H9 (cell line): Measurements from ENCODE around the gene LRRC30. TPM values are rescaled to one million over a fixed set of nuclear protein-coding genes. Genes with fewer than 3 reads are reported as not detected.

Experiments used
- DNase-seq: peaks from one replicate; pipeline ENCODE4 v3.0.0-alpha.2; 2017
- H2AFZ ChIP-seq: one replicate; pipeline ENCODE4 v1.6.1; 2013; ENCODE audit warnings: mild to moderate bottlenecking, low read length, control low read depth, moderate library complexity
- H2AK5ac ChIP-seq: 2 replicates; pipeline ENCODE4 v1.6.1; 2013; ENCODE audit warnings: low read length, control low read depth, mixed read lengths; ENCODE audit not compliant: insufficient read length
- H2BK120ac ChIP-seq: one replicate; pipeline ENCODE4 v1.6.1; 2013; ENCODE audit warnings: low read depth, mild to moderate bottlenecking, low read length, control low read depth, inconsistent platforms; ENCODE audit not compliant: poor library complexity, severe bottlenecking
- H2BK12ac ChIP-seq: 2 replicates; pipeline ENCODE4 v1.6.1; 2013; ENCODE audit warnings: low read length, control low read depth, mixed read lengths, low read depth; ENCODE audit not compliant: insufficient read length
- H2BK15ac ChIP-seq: 2 replicates; pipeline ENCODE4 v1.6.1; 2013; ENCODE audit warnings: low read depth, low read length, control low read depth
- H2BK20ac ChIP-seq: one replicate; pipeline ENCODE4 v1.6.1; 2013; ENCODE audit warnings: low read depth, mild to moderate bottlenecking, low read length, control low read depth, inconsistent platforms; ENCODE audit not compliant: poor library complexity, severe bottlenecking
- H2BK5ac ChIP-seq: 2 replicates; pipeline ENCODE4 v1.6.1; 2013; ENCODE audit warnings: low read length, control low read depth, mixed read lengths; ENCODE audit not compliant: insufficient read length
- H3K14ac ChIP-seq: 2 replicates; pipeline ENCODE4 v1.6.1; 2013; ENCODE audit warnings: low read length, control low read depth; ENCODE audit not compliant: insufficient read depth
- H3K18ac ChIP-seq: 2 replicates; pipeline ENCODE4 v1.6.1; 2013; ENCODE audit warnings: low read depth, mild to moderate bottlenecking, mixed read lengths, low read length, control low read depth; ENCODE audit not compliant: insufficient read length
- H3K23ac ChIP-seq: 2 replicates; pipeline ENCODE4 v1.6.1; 2013; ENCODE audit warnings: low read length, control low read depth, mixed read lengths, low read depth; ENCODE audit not compliant: insufficient read length
- H3K23me2 ChIP-seq: 2 replicates; pipeline ENCODE4 v1.6.1; 2013; ENCODE audit warnings: low read depth, mild to moderate bottlenecking, mixed read lengths, low read length, control low read depth; ENCODE audit not compliant: insufficient read length, poor library complexity, severe bottlenecking
- H3K27ac ChIP-seq: 2 replicates; pipeline ENCODE4 v1.5.1; 2013; ENCODE audit warnings: low read length, control low read depth, mixed read lengths, low read depth; ENCODE audit not compliant: insufficient read length
- H3K27me3 ChIP-seq: 2 replicates; pipeline ENCODE4 v1.6.1; 2013; ENCODE audit warnings: low read length, control low read depth, inconsistent platforms; ENCODE audit not compliant: insufficient read depth
- H3K4ac ChIP-seq: 2 replicates; pipeline ENCODE4 v1.6.1; 2013; ENCODE audit warnings: low read depth, mild to moderate bottlenecking, control low read depth, inconsistent platforms, low read length, moderate library complexity
- H3K4me1 ChIP-seq: 2 replicates; pipeline ENCODE4 v1.6.1; 2013; ENCODE audit warnings: low read length, control low read depth, inconsistent platforms; ENCODE audit not compliant: insufficient read depth
- H3K4me2 ChIP-seq: 2 replicates; pipeline ENCODE4 v1.6.1; 2013; ENCODE audit warnings: low read length, control low read depth, mixed read lengths; ENCODE audit not compliant: insufficient read length, insufficient read depth
- H3K56ac ChIP-seq: 2 replicates; pipeline ENCODE4 v1.6.1; 2013; ENCODE audit warnings: low read depth, mild to moderate bottlenecking, mixed read lengths, low read length, control low read depth; ENCODE audit not compliant: insufficient read length
- H3K79me1 ChIP-seq: 2 replicates; pipeline ENCODE4 v1.6.1; 2013; ENCODE audit warnings: low read depth, mild to moderate bottlenecking, moderate library complexity, low read length, control low read depth, inconsistent platforms; ENCODE audit not compliant: insufficient read depth, poor library complexity, severe bottlenecking
- H3K79me2 ChIP-seq: 2 replicates; pipeline ENCODE4 v1.6.1; 2013; ENCODE audit warnings: low read length, control low read depth, inconsistent platforms; ENCODE audit not compliant: insufficient read depth
- H3K9ac ChIP-seq: 2 replicates; pipeline ENCODE4 v1.6.1; 2013; ENCODE audit warnings: low read length, control low read depth, mixed read lengths; ENCODE audit not compliant: insufficient read length; ENCODE audit errors: extremely low read depth
- H3K9me3 ChIP-seq: one replicate; pipeline ENCODE4 v1.6.1; 2013; ENCODE audit warnings: low read depth, low read length, inconsistent platforms; ENCODE audit not compliant: control insufficient read depth
- H3T11ph ChIP-seq: one replicate; pipeline ENCODE4 v1.6.1; 2013; ENCODE audit warnings: mild to moderate bottlenecking, low read length, control low read depth, inconsistent platforms
- H4K20me1 ChIP-seq: one replicate; pipeline ENCODE4 v1.6.1; 2013; ENCODE audit not compliant: control insufficient read depth, insufficient read length, insufficient read depth
- H4K5ac ChIP-seq: 2 replicates; pipeline ENCODE4 v1.6.1; 2013; ENCODE audit warnings: low read depth, mild to moderate bottlenecking, mixed read lengths, low read length, control low read depth; ENCODE audit not compliant: insufficient read length
- H4K8ac ChIP-seq: replicated peaks from 2 replicates; pipeline ENCODE4 v1.6.1; 2013; ENCODE audit warnings: low read length, control low read depth, mixed read lengths, low read depth; ENCODE audit not compliant: insufficient read length
- H4K91ac ChIP-seq: 2 replicates; pipeline ENCODE4 v1.6.1; 2013; ENCODE audit warnings: low read depth, mild to moderate bottlenecking, moderate library complexity, mixed read lengths, low read length, control low read depth; ENCODE audit not compliant: insufficient read length
- H3K27ac Mint-ChIP-seq, 3 experiments: 2 replicates in 2 of 3; 3 replicates in 1 of 3; pipeline ENCODE4 v1.8.0; 2020 to 2021; ENCODE audit warnings: mixed read lengths in 3 of 3, mild to moderate bottlenecking in 1 of 3, moderate library complexity in 1 of 3
- H3K27me3 Mint-ChIP-seq: 2 replicates; pipeline ENCODE4 v1.8.0; 2021; ENCODE audit warnings: low read depth, mild to moderate bottlenecking, moderate library complexity, mixed read lengths
- H3K36me3 Mint-ChIP-seq, 3 experiments: 2 replicates in 2 of 3; 3 replicates in 1 of 3; pipeline ENCODE4 v1.8.0; 2020 to 2021; ENCODE audit warnings: low read depth in 3 of 3, mixed read lengths in 3 of 3; ENCODE audit not compliant: insufficient read depth in 1 of 3
- H3K4me1 Mint-ChIP-seq, 2 experiments: 2 replicates each; pipeline ENCODE4 v1.8.0; 2020; ENCODE audit warnings: mixed read lengths in 2 of 2
- H3K4me3 Mint-ChIP-seq, 2 experiments: 2 replicates in 1 of 2; 3 replicates in 1 of 2; pipeline ENCODE4 v1.8.0; 2020 to 2021; ENCODE audit warnings: mild to moderate bottlenecking in 2 of 2, mixed read lengths in 2 of 2, moderate library complexity in 1 of 2
- H3K9me3 Mint-ChIP-seq, 2 experiments: 2 replicates in 1 of 2; 3 replicates in 1 of 2; pipeline ENCODE4 v1.8.0; 2020; ENCODE audit warnings: mild to moderate bottlenecking in 2 of 2, mixed read lengths in 2 of 2, moderate library complexity in 1 of 2
- WGBS: extraction: QIAGEN DNeasy Blood & Tissue Kit; methylation state at CpG from one replicate; pipeline ENCODE4 v1.1.7; 2013; ENCODE audit warnings: missing lambda C conversion rate, low lambda C conversion rate, mixed read lengths; ENCODE audit not compliant: insufficient read length; ENCODE audit errors: extremely low coverage; 5-methylcytosine and 5-hydroxymethylcytosine counted together
- total RNA-seq: library from RNA; stranded (reverse); gene quantifications from 2 replicates; pipeline ENCODE4 v1.2.1, GENCODE V29; 2021
- TF ChIP-seq, protein P1 (sequence below): fragments of 200-600 bp; sonication (generic); conservative IDR thresholded peaks from 3 replicates; pipeline ENCODE4 v1.8.0; 2021; ENCODE audit warnings: antibody characterized with exemption, mild to moderate bottlenecking

The LRRC30 gene
- total RNA-seq, 1 experiment from 2014 or later = not detected

GRCh38 chr18:7237673-7238272 is 6.9 kb downstream of the LRRC30 start:
- no peaks in the 10 kb centered on the region for H3K79me2 ChIP-seq
- H3K4ac ChIP-seq = no peak overlapping the region
- no peak overlapping the region for H4K8ac ChIP-seq
- no peak overlapping the region for H2AK5ac ChIP-seq
- H3K36me3 Mint-ChIP-seq = peaks cover 0 to 8% (median 0%) of the 10 kb centered on the region in 3 experiments; a peak in 3 of 7 replicates
- H2BK12ac ChIP-seq = no peak overlapping the region
- H3K56ac ChIP-seq = no peak overlapping the region
- H3K27me3 ChIP-seq = no peaks in the 10 kb centered on the region
- H3K18ac ChIP-seq = no peak overlapping the region
- H3K9me3 Mint-ChIP-seq = peaks cover 11 to 13% of the 10 kb centered on the region in 2 experiments; a peak in 3 of 5 replicates
- WGBS = no CpG with 5 or more reads among the region's 6 CpGs
- TF ChIP-seq, protein P1, sequence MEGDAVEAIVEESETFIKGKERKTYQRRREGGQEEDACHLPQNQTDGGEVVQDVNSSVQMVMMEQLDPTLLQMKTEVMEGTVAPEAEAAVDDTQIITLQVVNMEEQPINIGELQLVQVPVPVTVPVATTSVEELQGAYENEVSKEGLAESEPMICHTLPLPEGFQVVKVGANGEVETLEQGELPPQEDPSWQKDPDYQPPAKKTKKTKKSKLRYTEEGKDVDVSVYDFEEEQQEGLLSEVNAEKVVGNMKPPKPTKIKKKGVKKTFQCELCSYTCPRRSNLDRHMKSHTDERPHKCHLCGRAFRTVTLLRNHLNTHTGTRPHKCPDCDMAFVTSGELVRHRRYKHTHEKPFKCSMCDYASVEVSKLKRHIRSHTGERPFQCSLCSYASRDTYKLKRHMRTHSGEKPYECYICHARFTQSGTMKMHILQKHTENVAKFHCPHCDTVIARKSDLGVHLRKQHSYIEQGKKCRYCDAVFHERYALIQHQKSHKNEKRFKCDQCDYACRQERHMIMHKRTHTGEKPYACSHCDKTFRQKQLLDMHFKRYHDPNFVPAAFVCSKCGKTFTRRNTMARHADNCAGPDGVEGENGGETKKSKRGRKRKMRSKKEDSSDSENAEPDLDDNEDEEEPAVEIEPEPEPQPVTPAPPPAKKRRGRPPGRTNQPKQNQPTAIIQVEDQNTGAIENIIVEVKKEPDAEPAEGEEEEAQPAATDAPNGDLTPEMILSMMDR = no peak
- DNase-seq = no peak
- H3K27me3 Mint-ChIP-seq = no peaks in the 10 kb centered on the region; the same call in 1 of the 2 replicates
- H3K14ac ChIP-seq = no peak overlapping the region
- H2BK120ac ChIP-seq = no peak overlapping the region
- H3K4me2 ChIP-seq = no peak overlapping the region
- H3K4me3 Mint-ChIP-seq = no peak overlapping the region
- no peak overlapping the region for H2AFZ ChIP-seq
- H4K91ac ChIP-seq = no peak overlapping the region
- no peak overlapping the region for H3T11ph ChIP-seq
- no peaks in the 10 kb centered on the region for H4K20me1 ChIP-seq
- H2BK5ac ChIP-seq = no peak overlapping the region
- no peaks in the 10 kb centered on the region for H3K79me1 ChIP-seq
- H3K23me2 ChIP-seq = no peaks in the 10 kb centered on the region
- H3K27ac ChIP-seq = no peak overlapping the region
- H3K4me1 Mint-ChIP-seq = 0 out of 4 replicates have a peak, but pooled peaks cover 0 to 2% of the 10 kb centered on the region in 2 experiments
- no peaks in the 10 kb centered on the region for H3K9me3 ChIP-seq
- H3K23ac ChIP-seq = no peak overlapping the region
- H3K9ac ChIP-seq = no peak overlapping the region
- H4K5ac ChIP-seq = no peak overlapping the region
- H3K4me1 ChIP-seq = no peaks in the 10 kb centered on the region
- no peak overlapping the region; a peak in 1 of 7 replicates for H3K27ac Mint-ChIP-seq
- no peak overlapping the region for H2BK20ac ChIP-seq
- no peak overlapping the region for H2BK15ac ChIP-seq
